Endothelial cell of umbilical vein (primary cell): Measurements from ENCODE around the gene POU3F1. TPM values are rescaled to one million over a fixed set of nuclear protein-coding genes. Genes with fewer than 3 reads are reported as not detected.

Source experiments
- BruUV-seq: library from RNA; stranded (reverse); fragments of 400-500 nt; replicated peaks from 2 replicates; lab custom pipeline; 2021; lab: Mats Ljungman, UMichigan
- CTCF ChIA-PET: fragments of 300-600, 350-600 bp; sonication (Branson Sonifier 250); formaldehyde crosslinking; loops from one replicate; lab custom pipeline; 2021; ENCODE audit warnings: antibody characterized with exemption, inconsistent platforms; lab: Charles Lee
- POLR2A ChIA-PET: fragments of 300-600, 350-600 bp; sonication (Branson Sonifier 250); formaldehyde crosslinking; loops from one replicate; lab custom pipeline; 2021; ENCODE audit warnings: antibody characterized with exemption, inconsistent platforms; lab: Charles Lee
- DNase-seq: peaks from one replicate; pipeline ENCODE4 v3.0.0-alpha.2; 2011; ENCODE audit warnings: low read depth, low spot score
- FAIRE-seq: peaks from 2 replicates; lab custom pipeline; 2011; peaks lifted over from hg19 to GRCh38; lab: Jason Lieb, UNC
- H2AFZ ChIP-seq: 2 replicates; pipeline ENCODE4 v1.6.0; 2012; ENCODE audit warnings: low read depth, low read length, control low read depth, inconsistent platforms
- H3K27ac ChIP-seq: 2 replicates; pipeline ENCODE4 v1.5.1; 2011; ENCODE audit warnings: low read depth, mild to moderate bottlenecking, control low read depth, low read length, moderate library complexity; ENCODE audit not compliant: insufficient read depth
- H3K27me3 ChIP-seq, 2 experiments: 2 replicates each; pipeline versions ENCODE4 v1.6.0 to v1.6.1; 2011; ENCODE audit warnings: low read length in 2 of 2, mixed read lengths in 1 of 2; ENCODE audit not compliant: control insufficient read depth in 2 of 2, insufficient read depth in 2 of 2
- H3K36me3 ChIP-seq, 2 experiments: 2 replicates in 1 of 2; 3 replicates in 1 of 2; pipeline ENCODE4 v1.5.1; 2011; ENCODE audit warnings: low read length in 2 of 2, mild to moderate bottlenecking in 1 of 2, moderate library complexity in 1 of 2; ENCODE audit not compliant: control insufficient read depth in 2 of 2, insufficient read depth in 2 of 2; ENCODE audit errors: extremely low read depth in 1 of 2
- H3K4me1 ChIP-seq: 3 replicates; pipeline ENCODE4 v1.5.1; 2011; ENCODE audit warnings: mild to moderate bottlenecking, low read length; ENCODE audit not compliant: control insufficient read depth, insufficient read depth; ENCODE audit errors: extremely low read depth
- H3K4me2 ChIP-seq: 2 replicates; pipeline ENCODE4 v1.6.1; 2011; ENCODE audit warnings: low read length, control low read depth, mixed read lengths; ENCODE audit not compliant: insufficient read depth
- H3K4me3 ChIP-seq, 3 experiments: fragments of 200-600 bp in 1 of 3; sonication (generic), shearing (Covaris generic) in 1 of 3; replicated peaks in 1 of 3; 2 replicates each; pipeline ENCODE4 v1.5.1; 2011 to 2016; ENCODE audit warnings: control low read depth in 3 of 3, low read length in 3 of 3, mild to moderate bottlenecking in 2 of 3, inconsistent platforms in 1 of 3, low read depth in 1 of 3, moderate library complexity in 1 of 3; ENCODE audit not compliant: insufficient read depth in 1 of 3
- H3K79me2 ChIP-seq: 2 replicates; pipeline ENCODE4 v1.6.0; 2012; ENCODE audit warnings: low read length, inconsistent platforms; ENCODE audit not compliant: control insufficient read depth, insufficient read depth
- H3K9ac ChIP-seq: replicated peaks from 2 replicates; pipeline ENCODE3; 2011; ENCODE audit warnings: low read length, control low read depth; ENCODE audit not compliant: insufficient read depth; ENCODE audit errors: extremely low read depth
- H3K9me1 ChIP-seq: replicated peaks from 3 replicates; pipeline ENCODE4 v1.6.0; 2011; ENCODE audit warnings: mild to moderate bottlenecking, low read length; ENCODE audit not compliant: control insufficient read depth, insufficient read depth; ENCODE audit errors: extremely low read depth
- H3K9me3 ChIP-seq: replicated peaks from 2 replicates; pipeline ENCODE4 v1.5.1; 2012; ENCODE audit warnings: low read length, inconsistent platforms; ENCODE audit not compliant: control insufficient read depth, insufficient read depth
- H4K20me1 ChIP-seq: replicated peaks from 2 replicates; pipeline ENCODE3; 2011; ENCODE audit warnings: mild to moderate bottlenecking, low read length; ENCODE audit not compliant: control insufficient read depth, insufficient read depth; ENCODE audit errors: extremely low read depth
- FOS ChIP-seq: IDR thresholded peaks from 2 replicates; pipeline ENCODE4 v1.6.1; 2011; ENCODE audit warnings: mild to moderate bottlenecking, low read length, moderate library complexity, borderline replicate concordance; ENCODE audit not compliant: insufficient read depth
- GATA2 ChIP-seq: IDR thresholded peaks from 2 replicates; pipeline ENCODE4 v1.7.0; 2011; ENCODE audit warnings: low read depth, mild to moderate bottlenecking, moderate library complexity, mixed read lengths, low read length; ENCODE audit not compliant: insufficient read length, insufficient read depth
- JUN ChIP-seq: IDR thresholded peaks from 2 replicates; pipeline ENCODE4 v1.6.1; 2011; ENCODE audit warnings: borderline replicate concordance, low read depth; ENCODE audit not compliant: insufficient read length, insufficient read depth
- MYC ChIP-seq: IDR thresholded peaks from one replicate; pipeline ENCODE4 v1.6.1; 2011; ENCODE audit warnings: mild to moderate bottlenecking, low read depth, low read length
- POLR2A ChIP-seq: IDR thresholded peaks from 2 replicates; pipeline ENCODE4 v1.6.1; 2012; ENCODE audit warnings: low read depth, mild to moderate bottlenecking, control low read depth, low read length
- POLR2AphosphoS5 ChIP-seq: IDR thresholded peaks from 2 replicates; pipeline ENCODE4 v1.6.1; 2012; ENCODE audit warnings: low read depth, mild to moderate bottlenecking, control low read depth, low read length, moderate library complexity; ENCODE audit not compliant: insufficient read depth
- dilution Hi-C: fragments of 300-500 bp; cut with MboI; formaldehyde crosslinking; loops from one replicate; pipeline ENCODE4 v1.15.0; 2019; ENCODE audit warnings: low sequenced_read_pairs; ENCODE audit not compliant: extremely low pct_ligation_motif_present
- intact Hi-C: fragments of 100-400 bp; cut with micrococcal nuclease; formaldehyde crosslinking; loops from one replicate; pipeline ENCODE4 v1.10.0; 2022
- polyA plus RNA-seq, 4 experiments: library from polyadenylated mRNA; depleted of rRNA in 3 of 4; stranded (reverse) in 3 of 4; unstranded in 1 of 4; fragments of >200 nt; gene quantifications; 2 replicates each; pipeline versions ENCODE4 v1.2.1 to v1.2.3, GENCODE V29; 2011 to 2012; ENCODE audit warnings: missing spikeins in 1 of 4
- total RNA-seq: library from RNA; stranded (reverse); gene quantifications from 2 replicates; pipeline ENCODE4 v1.2.3, GENCODE V29; 2021

POU3F1 gene
- total and polyA plus RNA-seq, 2 donors (not counting 3 experiments of a cell fraction or from before 2014, with no cell fraction given): not detected

GRCh38 chr1:38084700-38085099 lies 38.1 kb upstream of the POU3F1 start:
- Histone ChIP-seq H3K9me3 (no peaks in the 10 kb centered on the region), H3K9ac (no peak overlapping the region), H4K20me1 (no peaks in the 10 kb centered on the region), H3K4me2 (no peak overlapping the region), H3K27me3 (peaks cover 0 to 2% of the 10 kb centered on the region in 2 experiments), H3K79me2 (no peaks in the 10 kb centered on the region), H3K36me3 (no peaks in the 10 kb centered on the region), H3K4me3 (no peak overlapping the region), H3K27ac (no peak overlapping the region), H3K4me1 (no peaks in the 10 kb centered on the region), H2AFZ (no peak overlapping the region), H3K9me1 (no peaks in the 10 kb centered on the region)
- DNase-seq (no peak), FAIRE-seq (no peak)
- intact Hi-C loops: no loop called here
- dilution Hi-C loops: no loop called here
- ChIA-PET POLR2A (no interaction called here), CTCF (interaction anchor here (1.0 to 1.5 kb wide), 2 partner anchors 13 to 15 kb away, joined by 3 read pairs; no protein-coding TSS in a partner anchor)
- no TSS peak for BruUV-seq
- TF ChIP-seq GATA2: no peak
- TF ChIP-seq POLR2A: no peak
- no peak for TF ChIP-seq POLR2AphosphoS5
- TF ChIP-seq FOS: no peak
- TF ChIP-seq MYC: no peak
- no peak for TF ChIP-seq JUN

- dilution Hi-C loops: no loop called here
- POLR2A ChIA-PET: no interaction called here
Observed at GRCh38 chr1:38084113-38084512, 37.5 kb upstream of the POU3F1 start.

More at GRCh38 chr1:38084113-38084512, 37.5 kb upstream of the POU3F1 start:
- BruUV-seq: no TSS peak
- Histone ChIP-seq H3K27me3 (peaks cover 0 to 2% of the 10 kb centered on the region in 2 experiments), H3K4me3 (no peak overlapping the region), H3K36me3 (no peaks in the 10 kb centered on the region), H3K4me1 (no peaks in the 10 kb centered on the region), H3K9me3 (no peaks in the 10 kb centered on the region), H3K9ac (no peak overlapping the region), H3K4me2 (no peak overlapping the region), H3K27ac (no peak overlapping the region), H3K79me2 (no peaks in the 10 kb centered on the region), H4K20me1 (no peaks in the 10 kb centered on the region), H3K9me1 (no peaks in the 10 kb centered on the region), H2AFZ (no peak overlapping the region)
- intact Hi-C loops: no loop called here
- CTCF ChIA-PET: interaction anchor here (1.5 kb wide), 1 partner anchor 12 kb away, joined by 3 read pairs; no protein-coding TSS in a partner anchor
- FAIRE-seq (no peak), DNase-seq (no peak)
- no peak for TF ChIP-seq POLR2AphosphoS5
